Astrocyte of the cerebellum (primary cell): Measurements from ENCODE around the gene MYL5.

Experiments
- DNase-seq: peaks from one replicate; pipeline ENCODE4 v3.0.0-alpha.2; 2011; ENCODE audit warnings: low read depth
- H3K4me3 ChIP-seq: 2 replicates; pipeline ENCODE4 v1.5.1; 2011; ENCODE audit warnings: mild to moderate bottlenecking, low read depth, low read length, moderate library complexity
- CTCF ChIP-seq: IDR thresholded peaks from 2 replicates; pipeline ENCODE4 v1.5.1; 2012; ENCODE audit warnings: low read length, low read depth, moderate library complexity, mild to moderate bottlenecking; ENCODE audit errors: missing control alignments
- in situ Hi-C: cut with HindIII; loops from 2 replicates; pipeline ENCODE4 v1.10.0; 2017; ENCODE audit warnings: low sequenced_read_pairs

MYL5 gene

GRCh38 chr4:683247-683897 is 9.0 kb downstream of the MYL5 start:
- TF ChIP-seq CTCF = no peak
- no peak overlapping the region for H3K4me3 ChIP-seq
- in situ Hi-C loops = no loop called here
- no peak for DNase-seq

GRCh38 chr4:683982-684622 is 9.8 kb downstream of the MYL5 start:
- TF ChIP-seq CTCF = peak; percentile 74
- H3K4me3 ChIP-seq = no peak overlapping the region
- in situ Hi-C loops = no loop called here
- DNase-seq = no peak

GRCh38 chr4:684623-685327 is 10.4 kb downstream of the MYL5 start:
- in situ Hi-C loops = no loop called here
- TF ChIP-seq CTCF = no peak
- no peak for DNase-seq
- H3K4me3 ChIP-seq = no peak overlapping the region

GRCh38 chr4:685679-686412 is 11.5 kb downstream of the MYL5 start:
- in situ Hi-C loops = no loop called here
- H3K4me3 ChIP-seq = no peak overlapping the region
- TF ChIP-seq CTCF = no peak
- DNase-seq = no peak

- no peak for TF ChIP-seq CTCF
Observed at GRCh38 chr4:686413-687040, 12.2 kb downstream of the MYL5 start.

More at GRCh38 chr4:686413-687040, 12.2 kb downstream of the MYL5 start:
- DNase-seq = no peak
- in situ Hi-C loops = no loop called here
- H3K4me3 ChIP-seq = no peak overlapping the region
